ENCODE results near the gene PPP1R7.

The PPP1R7 gene

DNA sequence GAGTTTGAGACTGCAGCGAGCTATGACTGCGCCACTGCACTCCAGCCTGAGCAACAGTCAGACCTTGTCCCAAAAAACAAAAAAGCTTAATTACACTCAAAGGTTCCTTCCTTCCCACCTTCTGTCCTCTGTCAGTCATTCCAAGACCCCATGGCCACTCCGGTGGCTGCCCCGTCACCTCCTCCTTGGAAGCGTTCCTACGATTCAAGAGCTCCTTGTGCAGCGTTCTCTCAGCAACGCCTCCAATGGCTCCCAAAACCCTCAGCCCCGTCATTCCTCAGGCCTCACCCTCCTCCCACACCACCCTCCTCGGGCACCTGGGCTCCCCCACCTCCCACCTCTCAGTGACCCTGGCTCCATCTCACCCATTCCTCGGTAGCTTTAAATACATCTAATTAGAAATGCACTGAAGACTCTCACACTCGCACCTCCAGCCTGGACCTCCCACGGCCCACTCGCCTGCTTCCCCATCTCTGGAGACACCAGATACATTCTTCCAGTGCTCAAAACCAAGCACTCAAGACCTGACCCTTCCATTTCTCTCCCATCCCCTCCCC is 9.0 kb upstream of the PPP1R7 start:
- no peaks in the 10 kb centered on the region for H3K27me3 ChIP-seq (ENCODE audit: insufficient read depth, low read depth, severe bottlenecking)
- peaks cover 53% of the 10 kb centered on the region for H3K36me3 ChIP-seq
- no peak for DNase-seq
- H3K27ac ChIP-seq = no peak overlapping the region
- no peaks in the 10 kb centered on the region for H3K9me3 ChIP-seq (ENCODE audit: severe bottlenecking)
- H3K4me3 ChIP-seq (ENCODE audit: low read depth, low read length) = no peak overlapping the region
- TF ChIP-seq, protein P1, sequence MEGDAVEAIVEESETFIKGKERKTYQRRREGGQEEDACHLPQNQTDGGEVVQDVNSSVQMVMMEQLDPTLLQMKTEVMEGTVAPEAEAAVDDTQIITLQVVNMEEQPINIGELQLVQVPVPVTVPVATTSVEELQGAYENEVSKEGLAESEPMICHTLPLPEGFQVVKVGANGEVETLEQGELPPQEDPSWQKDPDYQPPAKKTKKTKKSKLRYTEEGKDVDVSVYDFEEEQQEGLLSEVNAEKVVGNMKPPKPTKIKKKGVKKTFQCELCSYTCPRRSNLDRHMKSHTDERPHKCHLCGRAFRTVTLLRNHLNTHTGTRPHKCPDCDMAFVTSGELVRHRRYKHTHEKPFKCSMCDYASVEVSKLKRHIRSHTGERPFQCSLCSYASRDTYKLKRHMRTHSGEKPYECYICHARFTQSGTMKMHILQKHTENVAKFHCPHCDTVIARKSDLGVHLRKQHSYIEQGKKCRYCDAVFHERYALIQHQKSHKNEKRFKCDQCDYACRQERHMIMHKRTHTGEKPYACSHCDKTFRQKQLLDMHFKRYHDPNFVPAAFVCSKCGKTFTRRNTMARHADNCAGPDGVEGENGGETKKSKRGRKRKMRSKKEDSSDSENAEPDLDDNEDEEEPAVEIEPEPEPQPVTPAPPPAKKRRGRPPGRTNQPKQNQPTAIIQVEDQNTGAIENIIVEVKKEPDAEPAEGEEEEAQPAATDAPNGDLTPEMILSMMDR (IDR thresholded peaks at IDR 0.05; ENCODE audit: low read depth, low read length) = no peak

DNA sequence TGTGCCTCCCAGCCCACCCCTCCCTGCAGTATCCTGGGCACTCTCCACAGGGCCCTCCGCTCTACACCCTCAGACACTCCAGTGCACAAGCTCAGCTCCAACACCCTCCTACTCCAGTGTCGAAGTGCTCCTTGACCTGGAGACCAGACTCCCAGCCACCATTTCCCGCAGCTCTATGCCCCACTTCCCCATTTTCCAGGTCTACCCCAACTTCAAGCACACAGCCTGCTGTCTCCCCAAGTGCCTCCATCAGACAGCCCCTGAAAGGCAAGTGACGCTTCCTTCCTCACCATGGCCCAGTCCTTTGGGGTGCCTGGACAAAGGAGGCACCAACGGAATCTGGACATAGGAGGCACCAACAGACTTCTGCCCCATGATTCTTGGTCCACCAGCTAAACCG is 8.2 kb upstream of the PPP1R7 start:
- no peaks in the 10 kb centered on the region for H3K9me3 ChIP-seq (ENCODE audit: severe bottlenecking)
- no peak overlapping the region for H3K27ac ChIP-seq
- peaks cover 48% of the 10 kb centered on the region for H3K36me3 ChIP-seq
- DNase-seq = no peak
- no peak overlapping the region for H3K4me3 ChIP-seq (ENCODE audit: low read depth, low read length)
- H3K27me3 ChIP-seq (ENCODE audit: insufficient read depth, low read depth, severe bottlenecking) = no peaks in the 10 kb centered on the region
- TF ChIP-seq, protein P1 (IDR thresholded peaks at IDR 0.05; ENCODE audit: low read depth, low read length) = no peak

DNA sequence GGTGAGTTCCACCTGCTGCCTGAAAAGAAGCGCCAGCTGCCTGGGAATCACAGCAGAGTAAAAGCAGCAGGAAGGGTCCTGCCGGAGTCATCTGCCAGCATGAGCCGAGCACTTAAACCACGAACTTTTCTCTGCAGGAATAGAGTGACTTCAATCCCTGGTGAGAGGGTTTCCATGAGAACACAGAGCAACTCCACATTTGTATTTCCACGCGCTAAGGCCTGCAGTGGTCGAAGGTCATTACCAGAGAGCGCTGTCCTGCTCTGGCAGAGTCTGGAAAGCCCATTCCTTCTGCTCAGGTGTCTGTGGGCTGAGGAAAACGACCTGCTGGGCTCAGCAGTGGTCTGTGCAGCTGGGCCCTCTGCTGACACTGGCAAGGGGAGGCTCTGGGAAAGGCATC is 7.7 kb upstream of the PPP1R7 start:
- Histone ChIP-seq H3K9me3 (ENCODE audit: severe bottlenecking) (no peaks in the 10 kb centered on the region), H3K36me3 (peaks cover 44% of the 10 kb centered on the region), H3K27ac (no peak overlapping the region), H3K4me3 (ENCODE audit: low read depth, low read length) (no peak overlapping the region), H3K27me3 (ENCODE audit: insufficient read depth, low read depth, severe bottlenecking) (no peaks in the 10 kb centered on the region)
- DNase-seq = no peak
- TF ChIP-seq, protein P1 (IDR thresholded peaks at IDR 0.05; ENCODE audit: low read depth, low read length) = no peak

DNA sequence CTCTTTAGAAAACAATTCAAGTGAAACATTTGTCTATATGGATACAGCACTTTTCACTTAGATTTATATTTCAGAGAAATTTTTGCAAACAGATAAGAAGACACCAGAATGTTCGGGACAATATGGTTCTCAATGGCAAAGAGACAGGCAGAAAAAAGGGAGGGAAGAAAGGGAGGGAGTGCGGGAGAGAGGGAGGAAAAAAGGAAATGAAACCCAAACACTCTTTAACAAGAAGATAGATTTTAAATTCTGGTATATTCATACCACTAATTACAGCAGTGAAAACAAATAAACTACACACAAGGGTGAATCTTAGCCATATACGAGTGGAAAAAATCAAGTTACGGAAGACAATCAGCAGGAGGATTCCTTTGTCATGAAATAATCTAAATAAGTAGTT is 4.0 kb upstream of the PPP1R7 start:
- Histone ChIP-seq H3K36me3 (peaks cover 13% of the 10 kb centered on the region), H3K4me3 (ENCODE audit: low read depth, low read length) (no peak overlapping the region), H3K27me3 (ENCODE audit: insufficient read depth, low read depth, severe bottlenecking) (no peaks in the 10 kb centered on the region), H3K27ac (no peak overlapping the region), H3K9me3 (ENCODE audit: severe bottlenecking) (no peaks in the 10 kb centered on the region)
- TF ChIP-seq, protein P1 (IDR thresholded peaks at IDR 0.05; ENCODE audit: low read depth, low read length) = no peak
- no peak for DNase-seq

DNA sequence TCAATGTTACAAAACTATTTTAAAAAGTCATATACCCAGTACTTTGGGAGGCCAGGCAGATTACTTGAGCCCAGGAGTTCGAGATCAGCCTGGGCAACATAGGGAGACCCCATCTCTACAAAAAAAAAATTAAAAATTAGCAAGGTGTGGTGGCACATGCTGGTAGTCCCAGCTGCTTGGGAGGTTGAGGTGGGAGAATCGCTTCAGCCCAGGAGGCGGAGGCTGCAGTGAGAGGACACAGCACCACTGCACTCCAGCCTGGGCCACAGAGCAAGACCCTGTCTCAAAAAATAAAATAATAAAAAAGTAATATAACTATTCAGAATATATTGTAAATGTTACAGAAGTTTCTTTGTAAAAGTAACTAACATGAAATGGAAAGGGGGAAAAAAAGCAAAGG is 2.9 kb upstream of the PPP1R7 start:
- peaks cover 13% of the 10 kb centered on the region for H3K36me3 ChIP-seq
- TF ChIP-seq, protein P1 (IDR thresholded peaks at IDR 0.05; ENCODE audit: low read depth, low read length) = no peak
- no peak overlapping the region for H3K4me3 ChIP-seq (ENCODE audit: low read depth, low read length)

DNA sequence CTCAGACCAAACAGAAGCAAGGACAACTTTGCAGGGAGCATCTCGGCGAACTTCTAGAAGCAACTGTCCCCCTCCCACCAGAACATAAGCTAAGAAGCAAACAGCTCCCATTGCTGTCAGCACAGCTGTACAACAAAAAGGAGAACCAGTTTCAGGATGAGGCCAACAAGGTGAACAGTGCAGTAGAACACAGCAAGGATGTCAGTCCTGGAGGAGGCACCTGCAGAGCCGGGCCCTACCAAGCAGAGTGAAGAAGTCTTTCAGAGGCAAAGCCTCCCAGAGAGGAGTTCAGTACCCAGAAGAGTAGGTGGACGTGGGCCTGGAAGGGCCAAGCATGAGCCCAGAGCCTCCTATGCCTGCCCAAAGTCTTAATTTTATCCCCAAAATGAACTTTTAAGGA is 2.0 kb upstream of the PPP1R7 start:
- Histone ChIP-seq H3K4me3 (ENCODE audit: low read depth, low read length) (peak overlapping the region; percentile 66), H3K9me3 (ENCODE audit: severe bottlenecking) (no peaks in the 10 kb centered on the region), H3K27me3 (ENCODE audit: insufficient read depth, low read depth, severe bottlenecking) (no peaks in the 10 kb centered on the region), H3K27ac (no peak overlapping the region), H3K36me3 (peaks cover 11% of the 10 kb centered on the region)
- DNase-seq = no peak
- TF ChIP-seq, protein P1 (IDR thresholded peaks at IDR 0.05; ENCODE audit: low read depth, low read length) = no peak

More for the DNA sequence above, 2.9 kb upstream of the PPP1R7 start:
- H3K27me3 ChIP-seq (ENCODE audit: insufficient read depth, low read depth, severe bottlenecking) = no peaks in the 10 kb centered on the region
- no peak for DNase-seq
- no peaks in the 10 kb centered on the region for H3K9me3 ChIP-seq (ENCODE audit: severe bottlenecking)
- H3K27ac ChIP-seq = no peak overlapping the region

Measured in WERI-Rb-1 (cell line).